Measurements from ENCODE around the gene DYNC1I1. TPM values are rescaled to one million over a fixed set of nuclear protein-coding genes. Genes with fewer than 3 reads are reported as not detected.

DYNC1I1 gene
- polyA plus RNA-seq, 1 of the 3 experiments (the other 2 are of a cell fraction), result 0.05 TPM

GRCh38 chr7:96026611-96027010, 254.3 kb downstream of the DYNC1I1 start:
- Histone ChIP-seq H3K27ac (ENCODE audit: low read depth in 2 of 2, low read length in 1 of 2) (no peak overlapping the region), H3F3A (replicated peaks; ENCODE audit: insufficient read depth) (no peaks in the 10 kb centered on the region), H3K79me2 (ENCODE audit: insufficient read depth) (no peaks in the 10 kb centered on the region), H3K4me1 (ENCODE audit: control insufficient read depth in 1 of 2, insufficient read depth in 2 of 2, low read depth in 1 of 2, low read length in 1 of 2) (no peaks in the 10 kb centered on the region), H3K4me2 (no peak overlapping the region), H3K9ac (no peak overlapping the region), H4K20me1 (ENCODE audit: insufficient read depth) (no peaks in the 10 kb centered on the region), H3K36me3 (replicated peaks in 1 of 2; ENCODE audit: control insufficient read depth in 1 of 2, insufficient read depth in 2 of 2, low read length in 1 of 2) (no peaks in the 10 kb centered on the region), H3K9me2 (0 out of 2 replicates have a peak, but pooled peaks cover 3% of the 10 kb centered on the region), H3K4me3 (ENCODE audit: low read depth in 2 of 2, low read length in 1 of 2) (no peak overlapping the region), H3K27me3 (ENCODE audit: insufficient read depth) (no peaks in the 10 kb centered on the region), H3K9me3 (no peaks in the 10 kb centered on the region), H2AFZ (ENCODE audit: low read depth) (no peak overlapping the region)
- ChIA-PET POLR2A (no interaction called here), CTCF (interaction anchor here (1.2 kb wide), 1 partner anchor 35 kb away, joined by 3 read pairs; no protein-coding TSS in a partner anchor)
- 0% methylated on average over 1 of the region's 1 CpG for WGBS (ENCODE audit: low lambda C conversion rate)
- no peak for TF ChIP-seq RFX5 (IDR thresholded peaks at IDR 0.05; ENCODE audit: low read length)
- no peak for TF ChIP-seq CTCF (IDR thresholded peaks at IDR 0.05)
- TF ChIP-seq, protein P1, sequence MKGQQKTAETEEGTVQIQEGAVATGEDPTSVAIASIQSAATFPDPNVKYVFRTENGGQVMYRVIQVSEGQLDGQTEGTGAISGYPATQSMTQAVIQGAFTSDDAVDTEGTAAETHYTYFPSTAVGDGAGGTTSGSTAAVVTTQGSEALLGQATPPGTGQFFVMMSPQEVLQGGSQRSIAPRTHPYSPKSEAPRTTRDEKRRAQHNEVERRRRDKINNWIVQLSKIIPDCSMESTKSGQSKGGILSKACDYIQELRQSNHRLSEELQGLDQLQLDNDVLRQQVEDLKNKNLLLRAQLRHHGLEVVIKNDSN (IDR thresholded peaks at IDR 0.05; ENCODE audit: borderline replicate concordance, low read depth), result no peak
- TF ChIP-seq TAF1 (IDR thresholded peaks at IDR 0.05; ENCODE audit: borderline replicate concordance, low read depth, low read length), result no peak
- no peak for TF ChIP-seq RAD21 (IDR thresholded peaks at IDR 0.05; ENCODE audit: low read length)
- no peak for TF ChIP-seq NFIC (IDR thresholded peaks at IDR 0.05; ENCODE audit: borderline replicate concordance)
- no peak for TF ChIP-seq MEF2A (IDR thresholded peaks at IDR 0.05; ENCODE audit: borderline replicate concordance, low read depth)
- TF ChIP-seq, protein P2, sequence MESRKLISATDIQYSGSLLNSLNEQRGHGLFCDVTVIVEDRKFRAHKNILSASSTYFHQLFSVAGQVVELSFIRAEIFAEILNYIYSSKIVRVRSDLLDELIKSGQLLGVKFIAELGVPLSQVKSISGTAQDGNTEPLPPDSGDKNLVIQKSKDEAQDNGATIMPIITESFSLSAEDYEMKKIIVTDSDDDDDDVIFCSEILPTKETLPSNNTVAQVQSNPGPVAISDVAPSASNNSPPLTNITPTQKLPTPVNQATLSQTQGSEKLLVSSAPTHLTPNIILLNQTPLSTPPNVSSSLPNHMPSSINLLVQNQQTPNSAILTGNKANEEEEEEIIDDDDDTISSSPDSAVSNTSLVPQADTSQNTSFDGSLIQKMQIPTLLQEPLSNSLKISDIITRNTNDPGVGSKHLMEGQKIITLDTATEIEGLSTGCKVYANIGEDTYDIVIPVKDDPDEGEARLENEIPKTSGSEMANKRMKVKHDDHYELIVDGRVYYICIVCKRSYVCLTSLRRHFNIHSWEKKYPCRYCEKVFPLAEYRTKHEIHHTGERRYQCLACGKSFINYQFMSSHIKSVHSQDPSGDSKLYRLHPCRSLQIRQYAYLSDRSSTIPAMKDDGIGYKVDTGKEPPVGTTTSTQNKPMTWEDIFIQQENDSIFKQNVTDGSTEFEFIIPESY (IDR thresholded peaks at IDR 0.05; ENCODE audit: borderline replicate concordance, low read depth), result no peak
- TF ChIP-seq, protein P3, sequence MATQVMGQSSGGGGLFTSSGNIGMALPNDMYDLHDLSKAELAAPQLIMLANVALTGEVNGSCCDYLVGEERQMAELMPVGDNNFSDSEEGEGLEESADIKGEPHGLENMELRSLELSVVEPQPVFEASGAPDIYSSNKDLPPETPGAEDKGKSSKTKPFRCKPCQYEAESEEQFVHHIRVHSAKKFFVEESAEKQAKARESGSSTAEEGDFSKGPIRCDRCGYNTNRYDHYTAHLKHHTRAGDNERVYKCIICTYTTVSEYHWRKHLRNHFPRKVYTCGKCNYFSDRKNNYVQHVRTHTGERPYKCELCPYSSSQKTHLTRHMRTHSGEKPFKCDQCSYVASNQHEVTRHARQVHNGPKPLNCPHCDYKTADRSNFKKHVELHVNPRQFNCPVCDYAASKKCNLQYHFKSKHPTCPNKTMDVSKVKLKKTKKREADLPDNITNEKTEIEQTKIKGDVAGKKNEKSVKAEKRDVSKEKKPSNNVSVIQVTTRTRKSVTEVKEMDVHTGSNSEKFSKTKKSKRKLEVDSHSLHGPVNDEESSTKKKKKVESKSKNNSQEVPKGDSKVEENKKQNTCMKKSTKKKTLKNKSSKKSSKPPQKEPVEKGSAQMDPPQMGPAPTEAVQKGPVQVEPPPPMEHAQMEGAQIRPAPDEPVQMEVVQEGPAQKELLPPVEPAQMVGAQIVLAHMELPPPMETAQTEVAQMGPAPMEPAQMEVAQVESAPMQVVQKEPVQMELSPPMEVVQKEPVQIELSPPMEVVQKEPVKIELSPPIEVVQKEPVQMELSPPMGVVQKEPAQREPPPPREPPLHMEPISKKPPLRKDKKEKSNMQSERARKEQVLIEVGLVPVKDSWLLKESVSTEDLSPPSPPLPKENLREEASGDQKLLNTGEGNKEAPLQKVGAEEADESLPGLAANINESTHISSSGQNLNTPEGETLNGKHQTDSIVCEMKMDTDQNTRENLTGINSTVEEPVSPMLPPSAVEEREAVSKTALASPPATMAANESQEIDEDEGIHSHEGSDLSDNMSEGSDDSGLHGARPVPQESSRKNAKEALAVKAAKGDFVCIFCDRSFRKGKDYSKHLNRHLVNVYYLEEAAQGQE (IDR thresholded peaks at IDR 0.05; ENCODE audit: low read depth, low read length), result no peak
- DNase-seq, result no peak
